Measurements from ENCODE around the gene FBLN1. TPM values are rescaled to one million over a fixed set of nuclear protein-coding genes. Genes with fewer than 3 reads are reported as not detected.

The FBLN1 gene
- total and polyA plus RNA-seq, 2 of the 13 experiments (the other 11 are each of a cell fraction or from before 2014, with no cell fraction given), result 37.3 to 103 TPM

DNA sequence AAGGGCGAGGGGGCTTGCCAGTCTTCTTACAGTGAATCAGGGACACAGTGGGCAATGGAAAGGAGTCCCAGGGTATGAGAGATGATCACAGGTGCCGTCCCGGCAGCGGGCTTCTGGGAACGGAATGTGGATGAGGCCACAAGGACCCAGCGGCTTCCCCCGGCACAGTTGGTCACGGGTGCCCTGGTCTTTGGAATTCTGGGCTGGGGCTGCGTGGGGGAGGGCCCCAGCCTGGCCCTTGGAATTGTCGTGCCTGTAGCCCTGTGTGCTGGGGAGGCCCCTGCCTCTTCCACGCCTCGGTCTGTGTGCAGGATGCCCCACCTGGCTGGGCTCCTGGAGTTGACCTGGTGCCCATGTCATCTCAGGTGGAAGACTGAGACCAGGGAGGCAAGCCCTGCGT is 76.6 kb downstream of the FBLN1 start:
- Histone ChIP-seq H4K20me1 (ENCODE audit: insufficient read depth, low read length) (no peaks in the 10 kb centered on the region), H3K4me2 (ENCODE audit: low read depth, low read length) (no peak overlapping the region), H3K9ac (ENCODE audit: insufficient read depth, low read depth, low read length) (no peak overlapping the region), H3K27me3 (ENCODE audit: control insufficient read depth in 1 of 2, insufficient read depth in 2 of 2, low read length in 2 of 2) (no peaks in the 10 kb centered on the region), H3K9me3 (ENCODE audit: low read length) (no peaks in the 10 kb centered on the region), H3K4me1 (ENCODE audit: insufficient read depth, low read length) (no peaks in the 10 kb centered on the region), H2AFZ (ENCODE audit: low read length) (no peak overlapping the region), H3K27ac (ENCODE audit: extremely low read length, insufficient read depth, low read length) (no peak overlapping the region), H3K4me3 (replicated peaks in 1 of 3; ENCODE audit: insufficient read depth in 1 of 3, low read depth in 2 of 3, low read length in 3 of 3) (no peak overlapping the region), H3K79me2 (ENCODE audit: insufficient read depth, low read length) (no peaks in the 10 kb centered on the region), H3K36me3 (replicated peaks in 1 of 2; ENCODE audit: control insufficient read depth in 1 of 2, insufficient read depth in 2 of 2, low read length in 2 of 2) (peaks cover 1 to 4% of the 10 kb centered on the region in 2 experiments; a peak in 2 of 5 replicates)
- no TSS peak for BruUV-seq (replicated peaks)
- CTCF ChIA-PET (ENCODE audit: low intra/inter-chr PET ratio, low total read pairs), result no interaction called here
- intact Hi-C loops (cut with micrococcal nuclease; ENCODE audit: unreplicated experiment), result loop anchor here (2.0 kb wide), 1 partner anchor 389 kb away; no protein-coding TSS in a partner anchor
- 100% methylated on average over 2 of the region's 13 CpGs for WGBS (ENCODE audit: low lambda C conversion rate)
- in situ Hi-C loops (cut with HindIII; ENCODE audit: extremely low pct_ligation_motif_present, low pct_unique_long_range_greater_than_20kb), result loop anchor here (5.0 kb wide), 2 partner anchors 63 to 288 kb away; no protein-coding TSS in a partner anchor
- POLR2A ChIA-PET, result no interaction called here
- FAIRE-seq, result no peak
- no peak for ATAC-seq
- DNase-seq (ENCODE audit: low spot score), result no peak
- TF ChIP-seq ARHGAP35 (CRISPR knock-in tag; IDR thresholded peaks at IDR 0.05; ENCODE audit: borderline replicate concordance), result no peak
- TF ChIP-seq, protein P1, sequence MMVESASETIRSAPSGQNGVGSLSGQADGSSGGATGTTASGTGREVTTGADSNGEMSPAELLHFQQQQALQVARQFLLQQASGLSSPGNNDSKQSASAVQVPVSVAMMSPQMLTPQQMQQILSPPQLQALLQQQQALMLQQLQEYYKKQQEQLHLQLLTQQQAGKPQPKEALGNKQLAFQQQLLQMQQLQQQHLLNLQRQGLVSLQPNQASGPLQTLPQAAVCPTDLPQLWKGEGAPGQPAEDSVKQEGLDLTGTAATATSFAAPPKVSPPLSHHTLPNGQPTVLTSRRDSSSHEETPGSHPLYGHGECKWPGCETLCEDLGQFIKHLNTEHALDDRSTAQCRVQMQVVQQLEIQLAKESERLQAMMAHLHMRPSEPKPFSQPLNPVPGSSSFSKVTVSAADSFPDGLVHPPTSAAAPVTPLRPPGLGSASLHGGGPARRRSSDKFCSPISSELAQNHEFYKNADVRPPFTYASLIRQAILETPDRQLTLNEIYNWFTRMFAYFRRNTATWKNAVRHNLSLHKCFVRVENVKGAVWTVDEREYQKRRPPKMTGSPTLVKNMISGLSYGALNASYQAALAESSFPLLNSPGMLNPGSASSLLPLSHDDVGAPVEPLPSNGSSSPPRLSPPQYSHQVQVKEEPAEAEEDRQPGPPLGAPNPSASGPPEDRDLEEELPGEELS (CRISPR knock-in tag; IDR thresholded peaks at IDR 0.05), result no peak
- TF ChIP-seq CREB1 (IDR thresholded peaks at IDR 0.05), result no peak
- TF ChIP-seq CREB1 (CRISPR knock-in tag; IDR thresholded peaks at IDR 0.05), result no peak
- TF ChIP-seq KDM1A (CRISPR knock-in tag; IDR thresholded peaks at IDR 0.05), result no peak
- no peak for TF ChIP-seq ATF3 (CRISPR knock-in tag; IDR thresholded peaks at IDR 0.05)
- no peak for TF ChIP-seq HNRNPLL (IDR thresholded peaks at IDR 0.05; ENCODE audit: low read depth, low read length, poor library complexity, severe bottlenecking)
- TF ChIP-seq, protein P2, sequence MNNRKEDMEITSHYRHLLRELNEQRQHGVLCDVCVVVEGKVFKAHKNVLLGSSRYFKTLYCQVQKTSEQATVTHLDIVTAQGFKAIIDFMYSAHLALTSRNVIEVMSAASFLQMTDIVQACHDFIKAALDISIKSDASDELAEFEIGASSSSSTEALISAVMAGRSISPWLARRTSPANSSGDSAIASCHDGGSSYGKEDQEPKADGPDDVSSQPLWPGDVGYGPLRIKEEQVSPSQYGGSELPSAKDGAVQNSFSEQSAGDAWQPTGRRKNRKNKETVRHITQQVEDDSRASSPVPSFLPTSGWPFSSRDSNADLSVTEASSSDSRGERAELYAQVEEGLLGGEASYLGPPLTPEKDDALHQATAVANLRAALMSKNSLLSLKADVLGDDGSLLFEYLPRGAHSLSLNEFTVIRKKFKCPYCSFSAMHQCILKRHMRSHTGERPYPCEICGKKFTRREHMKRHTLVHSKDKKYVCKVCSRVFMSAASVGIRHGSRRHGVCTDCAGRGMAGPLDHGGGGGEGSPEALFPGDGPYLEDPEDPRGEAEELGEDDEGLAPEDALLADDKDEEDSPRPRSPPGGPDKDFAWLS (CRISPR knock-in tag; IDR thresholded peaks at IDR 0.05; ENCODE audit: borderline replicate concordance), result no peak
- TF ChIP-seq ZNF768 (CRISPR knock-in tag; IDR thresholded peaks at IDR 0.05), result no peak
- TF ChIP-seq, protein P3, sequence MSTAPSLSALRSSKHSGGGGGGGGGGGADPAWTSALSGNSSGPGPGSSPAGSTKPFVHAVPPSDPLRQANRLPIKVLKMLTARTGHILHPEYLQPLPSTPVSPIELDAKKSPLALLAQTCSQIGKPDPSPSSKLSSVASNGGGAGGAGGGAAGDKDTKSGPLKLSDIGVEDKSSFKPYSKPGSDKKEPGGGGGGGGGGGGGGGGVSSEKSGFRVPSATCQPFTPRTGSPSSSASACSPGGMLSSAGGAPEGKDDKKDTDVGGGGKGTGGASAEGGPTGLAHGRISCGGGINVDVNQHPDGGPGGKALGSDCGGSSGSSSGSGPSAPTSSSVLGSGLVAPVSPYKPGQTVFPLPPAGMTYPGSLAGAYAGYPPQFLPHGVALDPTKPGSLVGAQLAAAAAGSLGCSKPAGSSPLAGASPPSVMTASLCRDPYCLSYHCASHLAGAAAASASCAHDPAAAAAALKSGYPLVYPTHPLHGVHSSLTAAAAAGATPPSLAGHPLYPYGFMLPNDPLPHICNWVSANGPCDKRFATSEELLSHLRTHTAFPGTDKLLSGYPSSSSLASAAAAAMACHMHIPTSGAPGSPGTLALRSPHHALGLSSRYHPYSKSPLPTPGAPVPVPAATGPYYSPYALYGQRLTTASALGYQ (CRISPR knock-in tag; IDR thresholded peaks at IDR 0.05), result no peak
- no peak for TF ChIP-seq ZNF577 (CRISPR knock-in tag; IDR thresholded peaks at IDR 0.05; ENCODE audit: borderline replicate concordance, low read depth)
- no peak for TF ChIP-seq DR1 (CRISPR knock-in tag; IDR thresholded peaks at IDR 0.05)
- TF ChIP-seq ZNF629 (CRISPR knock-in tag; conservative IDR thresholded peaks at IDR 0.05), result no peak
- no peak for TF ChIP-seq SALL2 (CRISPR knock-in tag; IDR thresholded peaks at IDR 0.05)
- TF ChIP-seq MYNN (CRISPR knock-in tag; IDR thresholded peaks at IDR 0.05; ENCODE audit: low read depth), result no peak
- TF ChIP-seq HES4 (CRISPR knock-in tag; IDR thresholded peaks at IDR 0.05; ENCODE audit: borderline replicate concordance), result no peak
- TF ChIP-seq ZMAT5 (CRISPR knock-in tag; IDR thresholded peaks at IDR 0.05; ENCODE audit: borderline replicate concordance, low read depth), result no peak
- TF ChIP-seq, protein P4, sequence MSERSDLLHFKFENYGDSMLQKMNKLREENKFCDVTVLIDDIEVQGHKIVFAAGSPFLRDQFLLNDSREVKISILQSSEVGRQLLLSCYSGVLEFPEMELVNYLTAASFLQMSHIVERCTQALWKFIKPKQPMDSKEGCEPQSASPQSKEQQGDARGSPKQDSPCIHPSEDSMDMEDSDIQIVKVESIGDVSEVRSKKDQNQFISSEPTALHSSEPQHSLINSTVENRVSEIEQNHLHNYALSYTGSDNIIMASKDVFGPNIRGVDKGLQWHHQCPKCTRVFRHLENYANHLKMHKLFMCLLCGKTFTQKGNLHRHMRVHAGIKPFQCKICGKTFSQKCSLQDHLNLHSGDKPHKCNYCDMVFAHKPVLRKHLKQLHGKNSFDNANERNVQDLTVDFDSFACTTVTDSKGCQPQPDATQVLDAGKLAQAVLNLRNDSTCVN (CRISPR knock-in tag; IDR thresholded peaks at IDR 0.05; ENCODE audit: borderline replicate concordance), result no peak

Measured in HepG2 (cell line).